Measurements from ENCODE around the gene NUDCD3. TPM values are rescaled to one million over a fixed set of nuclear protein-coding genes. Genes with fewer than 3 reads are reported as not detected.

Gene NUDCD3
- total RNA-seq, 1 experiment from 2014 or later = 94.6 TPM

- H3K4me2 ChIP-seq (ENCODE audit: low read length) = no peak overlapping the region
- intact Hi-C loops (cut with micrococcal nuclease) = no loop called here
- no peaks in the 10 kb centered on the region for H3K36me3 ChIP-seq (ENCODE audit: control insufficient read depth in 1 of 2, insufficient read depth in 2 of 2, low read length in 2 of 2)
- no peaks in the 10 kb centered on the region for H3K9me2 ChIP-seq (ENCODE audit: insufficient read depth)
- H3K4me3 ChIP-seq (replicated peaks in 1 of 2; ENCODE audit: low read depth in 1 of 2, low read length in 2 of 2) = no peak overlapping the region
- H3K27me3 ChIP-seq (ENCODE audit: insufficient read depth, low read length) = no peaks in the 10 kb centered on the region
- POLR2A ChIA-PET = no interaction called here
- no peak overlapping the region for H3K27ac ChIP-seq (ENCODE audit: low read depth, low read length)
- no peak overlapping the region for H2AFZ ChIP-seq (ENCODE audit: low read depth, low read length, poor library complexity, severe bottlenecking)
- no peaks in the 10 kb centered on the region for H3K9me3 ChIP-seq (ENCODE audit: control insufficient read depth in 1 of 2, insufficient read depth in 1 of 2, low read depth in 1 of 2, low read length in 2 of 2)
- no peak for TF ChIP-seq ZNF274 (IDR thresholded peaks at IDR 0.05; ENCODE audit: low read depth, low read length)
- no peak for TF ChIP-seq ELF1 (IDR thresholded peaks at IDR 0.05; ENCODE audit: borderline replicate concordance, low read depth)
- TF ChIP-seq EZH2phosphoT487 (IDR thresholded peaks at IDR 0.05; ENCODE audit: borderline replicate concordance) = no peak
- no peak for TF ChIP-seq SRF (IDR thresholded peaks at IDR 0.05; ENCODE audit: low read depth)
- TF ChIP-seq SP1 (IDR thresholded peaks at IDR 0.05; ENCODE audit: low read depth) = no peak
- TF ChIP-seq CTCF (IDR thresholded peaks at IDR 0.05 in 2 of 3, conservative IDR thresholded peaks at IDR 0.05 in 1 of 3; ENCODE audit: borderline replicate concordance in 1 of 3, insufficient read depth in 1 of 3, low read depth in 2 of 3, low read length in 2 of 3) = no peak
- TF ChIP-seq FOSL1 (IDR thresholded peaks at IDR 0.05; ENCODE audit: low read depth) = no peak
- no peak for TF ChIP-seq ZFX (IDR thresholded peaks at IDR 0.05)
- no peak for TF ChIP-seq POLR2AphosphoS5 (IDR thresholded peaks at IDR 0.05; ENCODE audit: low read depth, low read length)
- TF ChIP-seq EGR1 (IDR thresholded peaks at IDR 0.05; ENCODE audit: low read depth) = no peak
- TF ChIP-seq ZBTB33 (IDR thresholded peaks at IDR 0.05; ENCODE audit: extremely low read depth, insufficient replicate concordance, low read length) = no peak
- TF ChIP-seq SIN3A (IDR thresholded peaks at IDR 0.05; ENCODE audit: low read depth) = no peak
- H3K9ac ChIP-seq (ENCODE audit: low read length) = no peak overlapping the region
- no peaks in the 10 kb centered on the region for H3K79me2 ChIP-seq (ENCODE audit: insufficient read depth, low read length)
- DNase-seq (ENCODE audit: low read depth, low spot score) (no peak), ATAC-seq (no peak)
- no peaks in the 10 kb centered on the region for H4K20me1 ChIP-seq (ENCODE audit: insufficient read depth)
- RAD21 ChIA-PET (ENCODE audit: low non-redundant PET in 1 of 2, low total read pairs in 2 of 2, uncharacterized antibody in 2 of 2, unreplicated experiment in 2 of 2) = no interaction called here
- H3K4me1 ChIP-seq (ENCODE audit: control insufficient read depth in 1 of 2, insufficient read depth in 2 of 2, low read length in 2 of 2) = no peaks in the 10 kb centered on the region
- BruUV-seq (replicated peaks) = no TSS peak
- CTCF ChIA-PET = no interaction called here
Measured at GRCh38 chr7:44333911-44334733, 156.3 kb downstream of the NUDCD3 start.
